ENCODE measurements around the gene ZNF488.

ZNF488 gene

DNA sequence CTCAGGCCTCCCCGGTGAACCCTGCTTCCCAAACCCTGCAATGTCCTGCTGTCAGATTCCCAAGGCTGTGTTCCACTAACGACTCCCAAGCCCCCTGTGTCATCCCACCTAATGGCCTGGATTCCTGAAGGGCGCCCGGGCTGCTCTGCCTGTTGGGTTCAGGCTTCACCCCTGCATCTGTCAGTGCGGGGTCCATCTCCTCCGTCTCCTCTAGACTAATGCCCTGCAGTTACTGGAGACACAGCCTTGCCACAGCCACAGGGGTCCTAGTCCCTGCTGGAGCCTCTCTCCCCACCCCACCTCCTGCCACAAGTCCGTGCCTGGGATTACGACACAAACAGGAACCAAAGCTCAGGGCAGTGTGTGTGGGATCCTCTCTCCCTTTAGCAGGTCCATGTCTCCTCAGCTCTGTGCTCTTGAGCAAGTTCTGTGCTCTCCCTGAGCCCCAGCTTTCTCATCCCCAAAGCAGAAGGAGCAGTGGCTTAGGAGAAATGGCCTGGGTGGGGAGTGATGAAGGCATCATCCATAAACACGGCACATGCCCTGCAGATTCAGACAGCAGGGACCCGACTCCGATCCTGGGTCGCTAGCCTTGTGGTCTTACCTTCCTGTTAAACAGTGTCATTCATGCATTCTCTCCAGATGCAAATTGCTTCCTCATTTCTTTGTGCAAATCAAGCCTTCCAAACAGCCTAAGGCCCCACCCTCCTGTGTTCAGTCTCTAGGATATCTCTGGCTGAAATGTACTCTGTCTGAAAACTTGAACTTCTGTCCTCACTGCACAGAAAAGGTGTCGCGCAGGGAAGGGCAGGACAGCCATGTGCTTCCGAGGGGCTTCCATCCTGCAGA is 44.1 kb downstream of the ZNF488 start:
- no peak overlapping the region for H3K4me3 ChIP-seq (ENCODE audit: low read depth, low read length)
- no peak for DNase-seq (ENCODE audit: low read depth)
- TF ChIP-seq, protein P1, sequence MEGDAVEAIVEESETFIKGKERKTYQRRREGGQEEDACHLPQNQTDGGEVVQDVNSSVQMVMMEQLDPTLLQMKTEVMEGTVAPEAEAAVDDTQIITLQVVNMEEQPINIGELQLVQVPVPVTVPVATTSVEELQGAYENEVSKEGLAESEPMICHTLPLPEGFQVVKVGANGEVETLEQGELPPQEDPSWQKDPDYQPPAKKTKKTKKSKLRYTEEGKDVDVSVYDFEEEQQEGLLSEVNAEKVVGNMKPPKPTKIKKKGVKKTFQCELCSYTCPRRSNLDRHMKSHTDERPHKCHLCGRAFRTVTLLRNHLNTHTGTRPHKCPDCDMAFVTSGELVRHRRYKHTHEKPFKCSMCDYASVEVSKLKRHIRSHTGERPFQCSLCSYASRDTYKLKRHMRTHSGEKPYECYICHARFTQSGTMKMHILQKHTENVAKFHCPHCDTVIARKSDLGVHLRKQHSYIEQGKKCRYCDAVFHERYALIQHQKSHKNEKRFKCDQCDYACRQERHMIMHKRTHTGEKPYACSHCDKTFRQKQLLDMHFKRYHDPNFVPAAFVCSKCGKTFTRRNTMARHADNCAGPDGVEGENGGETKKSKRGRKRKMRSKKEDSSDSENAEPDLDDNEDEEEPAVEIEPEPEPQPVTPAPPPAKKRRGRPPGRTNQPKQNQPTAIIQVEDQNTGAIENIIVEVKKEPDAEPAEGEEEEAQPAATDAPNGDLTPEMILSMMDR (IDR thresholded peaks at IDR 0.05; ENCODE audit: low read depth, low read length, missing control alignments) = no peak

DNA sequence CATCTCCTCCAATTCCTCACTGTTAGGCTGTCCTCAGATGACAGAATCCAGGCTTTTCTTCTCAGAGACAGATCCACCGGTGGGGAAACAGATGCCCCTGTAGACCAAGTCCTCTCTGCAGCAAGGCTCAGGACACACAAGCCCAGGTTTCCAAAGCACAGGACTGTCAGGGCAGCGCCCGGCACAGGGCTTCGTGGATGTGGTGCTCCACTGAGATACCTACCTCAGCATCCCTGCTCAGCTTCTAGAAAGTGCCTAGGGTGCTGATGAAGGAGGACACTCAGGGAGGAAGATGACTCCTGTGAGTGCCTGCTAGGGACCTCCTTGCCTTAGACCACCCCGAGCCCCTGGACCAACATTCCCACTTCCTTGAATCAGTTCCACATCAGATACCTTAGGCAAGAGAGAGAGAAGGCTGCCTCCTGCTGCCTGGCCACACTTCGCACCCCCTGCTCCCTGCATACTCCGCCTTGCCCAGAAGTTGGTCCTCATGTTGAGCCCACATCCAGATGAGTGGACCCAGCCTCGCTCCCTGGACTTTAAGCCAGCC is 44.8 kb downstream of the ZNF488 start:
- H3K4me3 ChIP-seq (ENCODE audit: low read depth, low read length) = no peak overlapping the region
- DNase-seq (ENCODE audit: low read depth) = no peak
- TF ChIP-seq, protein P1 (IDR thresholded peaks at IDR 0.05; ENCODE audit: low read depth, low read length, missing control alignments) = no peak

DNA sequence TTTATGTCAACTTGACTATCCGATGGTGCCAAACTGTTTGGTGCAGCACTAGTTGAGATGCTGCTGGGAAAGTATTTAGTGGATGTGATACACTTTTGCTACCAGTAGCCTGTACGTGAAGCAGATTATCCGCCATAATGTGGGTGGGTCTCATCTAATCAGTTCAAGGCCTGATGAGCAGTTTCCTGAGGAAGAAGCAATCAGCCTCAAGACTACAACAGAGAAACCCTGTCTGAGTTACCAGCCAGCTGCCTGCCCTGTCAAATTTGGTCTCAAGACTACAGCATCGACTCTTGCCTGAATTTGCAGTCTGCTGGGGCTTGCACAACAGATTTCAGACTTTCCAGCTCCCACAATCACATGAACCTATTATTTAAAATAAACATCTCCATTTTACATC is 46.8 kb downstream of the ZNF488 start:
- no peak for DNase-seq (ENCODE audit: low read depth)
- H3K4me3 ChIP-seq (ENCODE audit: low read depth, low read length) = no peak overlapping the region
- TF ChIP-seq, protein P1 (IDR thresholded peaks at IDR 0.05; ENCODE audit: low read depth, low read length, missing control alignments) = no peak

DNA sequence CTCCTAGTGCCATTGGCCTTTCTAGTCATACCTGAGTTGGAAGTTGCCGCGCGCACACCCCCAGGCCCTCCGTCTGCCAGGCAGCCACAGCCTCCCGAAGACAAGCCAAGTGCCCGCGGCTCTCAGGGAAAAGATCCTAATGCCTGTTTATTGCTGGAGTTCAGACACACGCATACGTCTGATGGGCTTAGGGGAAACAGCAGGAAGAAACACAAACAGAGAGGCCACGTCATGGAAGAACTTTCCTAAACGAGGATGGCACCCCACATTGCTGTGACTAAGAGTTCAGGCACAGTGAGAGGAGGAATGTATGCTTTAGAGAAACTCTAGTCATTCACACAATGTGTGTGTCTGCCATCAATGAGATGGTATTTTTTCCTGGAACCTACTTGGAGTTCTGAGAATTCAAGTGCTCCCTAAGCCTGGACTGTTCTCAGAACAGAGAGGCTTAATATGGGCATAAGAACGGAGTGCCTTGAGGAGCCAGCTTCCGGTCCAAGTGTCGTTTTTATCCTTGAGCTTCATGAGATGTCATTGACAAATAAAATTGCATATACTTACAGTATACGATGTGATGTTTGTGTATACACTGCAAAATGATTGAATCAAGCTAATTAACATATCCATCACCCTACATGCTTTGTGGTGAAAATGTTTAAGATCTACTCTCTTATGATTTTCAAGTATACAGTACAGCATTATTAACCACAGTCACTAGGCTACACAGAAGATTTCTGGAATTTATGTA is 47.5 kb downstream of the ZNF488 start:
- TF ChIP-seq, protein P1 (IDR thresholded peaks at IDR 0.05; ENCODE audit: low read depth, low read length, missing control alignments) = no peak
- no peak overlapping the region for H3K4me3 ChIP-seq (ENCODE audit: low read depth, low read length)
- DNase-seq (ENCODE audit: low read depth) = no peak

DNA sequence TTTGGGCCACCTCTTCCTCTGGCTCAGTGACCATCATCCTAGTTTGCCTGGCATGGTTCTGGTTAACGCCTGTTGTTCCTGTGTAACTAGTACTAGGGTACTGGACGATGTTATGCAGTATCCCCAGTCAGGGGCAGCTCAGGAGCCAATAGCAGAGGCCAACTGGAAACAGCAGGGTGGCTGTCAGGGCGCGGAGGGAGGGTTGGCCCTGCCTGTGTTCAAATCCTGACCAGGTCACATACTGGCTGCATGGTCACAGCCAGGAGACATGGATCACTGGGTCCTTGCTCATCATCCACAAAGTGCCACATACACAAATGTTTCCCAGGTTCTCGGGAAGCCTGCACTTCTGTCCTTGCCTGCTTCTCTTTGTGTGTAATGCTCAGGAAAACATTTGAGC is 48.2 kb downstream of the ZNF488 start:
- DNase-seq (ENCODE audit: low read depth) = no peak
- no peak overlapping the region for H3K4me3 ChIP-seq (ENCODE audit: low read depth, low read length)
- TF ChIP-seq, protein P1 (IDR thresholded peaks at IDR 0.05; ENCODE audit: low read depth, low read length, missing control alignments) = no peak

DNA sequence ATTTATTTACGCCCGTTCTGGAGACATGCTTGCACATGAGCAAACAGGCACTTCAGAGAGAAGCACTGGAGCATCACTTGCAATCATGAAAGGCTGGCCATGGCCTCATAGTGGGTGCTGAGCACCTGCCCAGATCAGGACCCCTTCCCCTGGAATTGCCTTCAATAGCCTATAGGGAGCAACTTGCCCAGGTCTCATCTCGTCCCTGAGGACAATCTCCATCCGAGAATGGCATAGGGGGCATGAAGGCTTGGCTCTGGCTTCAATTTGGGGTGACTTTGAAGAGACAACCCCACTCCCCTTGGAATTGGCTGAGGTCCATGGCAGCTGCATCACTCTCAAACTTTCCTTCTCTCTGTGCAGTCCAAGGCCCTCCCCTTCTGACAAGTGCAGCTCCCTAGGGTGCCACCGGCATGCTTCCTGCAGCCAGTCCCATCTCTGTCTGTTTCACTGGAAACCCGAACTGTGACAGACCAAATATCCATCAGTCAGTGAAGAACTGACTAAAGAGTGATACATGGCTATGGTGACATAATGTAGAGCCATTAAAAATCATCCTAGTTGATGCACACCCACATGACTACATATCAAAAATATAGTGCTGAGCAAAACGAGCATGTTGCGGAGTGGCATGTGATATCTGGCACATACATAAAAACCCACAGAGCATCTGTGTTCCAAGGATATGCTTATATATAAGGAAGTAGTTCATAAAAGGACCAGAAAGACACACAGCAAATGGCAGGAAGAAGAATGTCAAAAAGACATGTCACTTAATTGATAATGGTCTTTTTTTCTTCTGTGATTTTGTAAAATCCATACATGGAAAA is 49.4 kb downstream of the ZNF488 start:
- TF ChIP-seq, protein P1 (IDR thresholded peaks at IDR 0.05; ENCODE audit: low read depth, low read length, missing control alignments) = no peak
- no peak for DNase-seq (ENCODE audit: low read depth)
- H3K4me3 ChIP-seq (ENCODE audit: low read depth, low read length) = no peak overlapping the region

Measured in GM12864 (cell line).